DOHH2 (cell line): Measurements from ENCODE around the gene COG2.

Experiments used
- EZH2phosphoT487 ChIP-seq: fragments of 200-600 bp; sonication (generic); IDR thresholded peaks from 2 replicates; pipeline ENCODE4 v1.6.1; 2017; ENCODE audit warnings: borderline replicate concordance, mild to moderate bottlenecking, antibody characterized with exemption, low read length, moderate library complexity, mixed read lengths
- TF ChIP-seq, protein P1 (sequence below): fragments of 200-600 bp; sonication (generic); IDR thresholded peaks from one replicate; pipeline ENCODE4 v1.5.1; 2014; ENCODE audit warnings: antibody characterized with exemption, mild to moderate bottlenecking, low read depth, low read length; ENCODE audit not compliant: poor library complexity, severe bottlenecking

- TF ChIP-seq, protein P1, sequence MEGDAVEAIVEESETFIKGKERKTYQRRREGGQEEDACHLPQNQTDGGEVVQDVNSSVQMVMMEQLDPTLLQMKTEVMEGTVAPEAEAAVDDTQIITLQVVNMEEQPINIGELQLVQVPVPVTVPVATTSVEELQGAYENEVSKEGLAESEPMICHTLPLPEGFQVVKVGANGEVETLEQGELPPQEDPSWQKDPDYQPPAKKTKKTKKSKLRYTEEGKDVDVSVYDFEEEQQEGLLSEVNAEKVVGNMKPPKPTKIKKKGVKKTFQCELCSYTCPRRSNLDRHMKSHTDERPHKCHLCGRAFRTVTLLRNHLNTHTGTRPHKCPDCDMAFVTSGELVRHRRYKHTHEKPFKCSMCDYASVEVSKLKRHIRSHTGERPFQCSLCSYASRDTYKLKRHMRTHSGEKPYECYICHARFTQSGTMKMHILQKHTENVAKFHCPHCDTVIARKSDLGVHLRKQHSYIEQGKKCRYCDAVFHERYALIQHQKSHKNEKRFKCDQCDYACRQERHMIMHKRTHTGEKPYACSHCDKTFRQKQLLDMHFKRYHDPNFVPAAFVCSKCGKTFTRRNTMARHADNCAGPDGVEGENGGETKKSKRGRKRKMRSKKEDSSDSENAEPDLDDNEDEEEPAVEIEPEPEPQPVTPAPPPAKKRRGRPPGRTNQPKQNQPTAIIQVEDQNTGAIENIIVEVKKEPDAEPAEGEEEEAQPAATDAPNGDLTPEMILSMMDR, result no peak
- TF ChIP-seq EZH2phosphoT487, result no peak
Measured at GRCh38 chr1:230693777-230694176, 51.5 kb downstream of the COG2 start.
